Measurements from ENCODE around the gene AKR7A2.

The AKR7A2 gene

GRCh38 chr1:19357299-19357986 lies 45.5 kb upstream of the AKR7A2 start:
- no peak overlapping the region for H3K4me3 ChIP-seq (ENCODE audit: low read depth, low read length)
- DNase-seq (ENCODE audit: low read depth), result no peak
- no peak for TF ChIP-seq CTCF (IDR thresholded peaks at IDR 0.05; ENCODE audit: low read depth, low read length, missing control alignments)

GRCh38 chr1:19356266-19356665 lies 44.3 kb upstream of the AKR7A2 start:
- DNase-seq (ENCODE audit: low read depth), result no peak
- no peak overlapping the region for H3K4me3 ChIP-seq (ENCODE audit: low read depth, low read length)
- no peak for TF ChIP-seq CTCF (IDR thresholded peaks at IDR 0.05; ENCODE audit: low read depth, low read length, missing control alignments)

- no peak overlapping the region for H3K4me3 ChIP-seq (ENCODE audit: low read depth, low read length)
- no peak for DNase-seq (ENCODE audit: low read depth)
- TF ChIP-seq CTCF (IDR thresholded peaks at IDR 0.05; ENCODE audit: low read depth, low read length, missing control alignments), result no peak
These were observed 42.6 kb upstream of the AKR7A2 start for GRCh38 chr1:19354531-19354981.

GRCh38 chr1:19353596-19353995 lies 41.7 kb upstream of the AKR7A2 start:
- no peak overlapping the region for H3K4me3 ChIP-seq (ENCODE audit: low read depth, low read length)
- no peak for TF ChIP-seq CTCF (IDR thresholded peaks at IDR 0.05; ENCODE audit: low read depth, low read length, missing control alignments)
- DNase-seq (ENCODE audit: low read depth), result no peak

- H3K4me3 ChIP-seq (ENCODE audit: low read depth, low read length), result no peak overlapping the region
- no peak for DNase-seq (ENCODE audit: low read depth)
- no peak for TF ChIP-seq CTCF (IDR thresholded peaks at IDR 0.05; ENCODE audit: low read depth, low read length, missing control alignments)
These were observed 40.9 kb upstream of the AKR7A2 start for GRCh38 chr1:19352839-19353238.

- TF ChIP-seq CTCF (IDR thresholded peaks at IDR 0.05; ENCODE audit: low read depth, low read length, missing control alignments), result no peak
- H3K4me3 ChIP-seq (ENCODE audit: low read depth, low read length), result no peak overlapping the region
- no peak for DNase-seq (ENCODE audit: low read depth)
These were observed 39.9 kb upstream of the AKR7A2 start for GRCh38 chr1:19351873-19352272.

- no peak for DNase-seq (ENCODE audit: low read depth)
- TF ChIP-seq CTCF (IDR thresholded peaks at IDR 0.05; ENCODE audit: low read depth, low read length, missing control alignments), result no peak
- H3K4me3 ChIP-seq (ENCODE audit: low read depth, low read length), result no peak overlapping the region
These were observed 38.6 kb upstream of the AKR7A2 start for GRCh38 chr1:19350566-19350965.
